Fibroblast of lung (primary cell): Measurements from ENCODE around the gene TCERG1L. TPM values are rescaled to one million over a fixed set of nuclear protein-coding genes. Genes with fewer than 3 reads are reported as not detected.

ENCODE experiments used
- DNase-seq, 2 donors: peaks; one replicate each; pipeline versions ENCODE4 v3.0.0 to v3.0.0-alpha.2; 2010; ENCODE audit warnings: low read depth in 2 of 2
- H2AFZ ChIP-seq: 2 replicates; pipeline ENCODE4 v1.5.1; 2012; ENCODE audit warnings: low read length, control low read depth, inconsistent platforms
- H3K27ac ChIP-seq: 2 replicates; pipeline ENCODE4 v1.5.1; 2011; ENCODE audit warnings: low read length, control low read depth; ENCODE audit not compliant: insufficient read depth
- H3K27me3 ChIP-seq: 2 replicates; pipeline ENCODE4 v1.5.1; 2011; ENCODE audit warnings: mild to moderate bottlenecking, low read length; ENCODE audit not compliant: control insufficient read depth, insufficient read depth
- H3K36me3 ChIP-seq: 2 replicates; pipeline ENCODE4 v1.5.1; 2011; ENCODE audit warnings: low read length; ENCODE audit not compliant: control insufficient read depth, insufficient read depth
- H3K4me1 ChIP-seq: 2 replicates; pipeline ENCODE4 v1.5.1; 2011; ENCODE audit warnings: low read length; ENCODE audit not compliant: control insufficient read depth, insufficient read depth; ENCODE audit errors: extremely low read depth
- H3K4me2 ChIP-seq: 2 replicates; pipeline ENCODE4 v1.5.1; 2011; ENCODE audit warnings: low read length, control low read depth; ENCODE audit not compliant: insufficient read depth; ENCODE audit errors: extremely low read depth
- H3K4me3 ChIP-seq, 4 experiments: fragments of 200-600 bp in 1 of 4; sonication (generic) in 1 of 4; replicated peaks in 1 of 4; 2 replicates each; pipeline ENCODE4 v1.5.1; 2011 to 2016; ENCODE audit warnings: low read length in 4 of 4, low read depth in 3 of 4, mild to moderate bottlenecking in 3 of 4, control low read depth in 2 of 4, inconsistent platforms in 1 of 4, mixed read lengths in 1 of 4; ENCODE audit not compliant: insufficient read depth in 1 of 4; ENCODE audit errors: control extremely low read depth in 1 of 4
- H3K79me2 ChIP-seq: 2 replicates; pipeline ENCODE4 v1.5.1; 2012; ENCODE audit warnings: mild to moderate bottlenecking, low read length, inconsistent platforms; ENCODE audit not compliant: control insufficient read depth, insufficient read depth
- H3K9ac ChIP-seq: 2 replicates; pipeline ENCODE4 v1.5.1; 2011; ENCODE audit warnings: mild to moderate bottlenecking, low read length, control low read depth; ENCODE audit not compliant: insufficient read depth
- H3K9me3 ChIP-seq: 2 replicates; pipeline ENCODE4 v1.5.1; 2012; ENCODE audit warnings: low read depth, low read length; ENCODE audit not compliant: control insufficient read depth, insufficient read depth
- H4K20me1 ChIP-seq: 2 replicates; pipeline ENCODE4 v1.5.1; 2011; ENCODE audit warnings: low read length; ENCODE audit not compliant: control insufficient read depth, insufficient read depth; ENCODE audit errors: extremely low read depth
- EZH2 ChIP-seq: IDR thresholded peaks from 2 replicates; pipeline ENCODE4 v1.5.1; 2012; ENCODE audit warnings: low read length, control low read depth, mild to moderate bottlenecking; ENCODE audit errors: missing control alignments
- polyA plus RNA-seq, 2 donors: library from polyadenylated mRNA; depleted of rRNA in 1 of 2; stranded (reverse) in 1 of 2; unstranded in 1 of 2; fragments of >200 nt; gene quantifications; 2 replicates each; pipeline ENCODE4 v1.2.1, GENCODE V29; 2011 to 2012; ENCODE audit warnings: missing spikeins in 1 of 2
- total RNA-seq: library from RNA; depleted of rRNA; stranded (reverse); fragments of >200 nt; gene quantifications from 2 replicates; pipeline ENCODE4 v1.2.1, GENCODE V29; 2014
- TF ChIP-seq, protein P1 (sequence below), 2 donors: IDR thresholded peaks in 1 of 2; conservative IDR thresholded peaks in 1 of 2; 1 replicate in 1 of 2; 2 replicates in 1 of 2; pipeline ENCODE4 v1.5.1; 2011 to 2012; ENCODE audit warnings: low read length in 2 of 2, control low read depth in 1 of 2, inconsistent platforms in 1 of 2, low read depth in 1 of 2, mild to moderate bottlenecking in 1 of 2

The TCERG1L gene
- total and polyA plus RNA-seq, 2 donors (not counting 1 experiment from before 2014, with no cell fraction given) = 0.02 TPM; not detected in 1

DNA sequence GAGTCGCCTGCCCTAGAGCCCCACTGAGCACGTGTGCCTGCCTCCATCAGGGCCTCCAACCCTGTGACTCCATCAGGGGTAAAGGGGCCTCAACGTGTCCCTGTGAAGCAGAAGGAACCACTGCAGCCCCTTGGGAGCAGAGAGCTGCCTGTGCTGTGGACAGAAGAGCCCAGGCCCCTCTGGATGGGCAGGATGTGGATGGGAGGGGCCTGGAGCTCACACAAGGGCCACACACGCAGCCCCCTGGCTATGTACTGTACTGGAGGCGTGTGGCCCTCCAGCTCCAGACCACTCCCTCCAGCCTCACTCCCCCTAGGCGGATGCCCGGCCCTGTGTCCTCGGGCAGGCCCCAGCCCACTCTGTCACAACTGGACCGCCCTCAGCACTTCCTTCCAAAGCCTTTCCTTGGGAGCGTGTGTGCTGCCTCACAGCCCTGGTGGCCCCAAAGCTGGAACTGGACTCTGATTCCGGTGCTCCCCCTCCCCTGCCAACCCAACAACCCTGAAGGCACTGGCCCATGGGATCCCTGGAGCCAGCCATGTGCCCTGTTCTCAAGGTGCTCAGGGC lies 238.0 kb downstream of the TCERG1L start:
- Histone ChIP-seq H3K79me2 (no peaks in the 10 kb centered on the region), H2AFZ (no peak overlapping the region), H4K20me1 (no peaks in the 10 kb centered on the region), H3K4me1 (no peaks in the 10 kb centered on the region), H3K36me3 (no peaks in the 10 kb centered on the region), H3K27ac (no peak overlapping the region), H3K4me3 (no peak overlapping the region), H3K4me2 (no peak overlapping the region), H3K27me3 (no peaks in the 10 kb centered on the region), H3K9ac (no peak overlapping the region), H3K9me3 (peaks cover 6% of the 10 kb centered on the region)
- DNase-seq = no peak
- TF ChIP-seq, protein P1, sequence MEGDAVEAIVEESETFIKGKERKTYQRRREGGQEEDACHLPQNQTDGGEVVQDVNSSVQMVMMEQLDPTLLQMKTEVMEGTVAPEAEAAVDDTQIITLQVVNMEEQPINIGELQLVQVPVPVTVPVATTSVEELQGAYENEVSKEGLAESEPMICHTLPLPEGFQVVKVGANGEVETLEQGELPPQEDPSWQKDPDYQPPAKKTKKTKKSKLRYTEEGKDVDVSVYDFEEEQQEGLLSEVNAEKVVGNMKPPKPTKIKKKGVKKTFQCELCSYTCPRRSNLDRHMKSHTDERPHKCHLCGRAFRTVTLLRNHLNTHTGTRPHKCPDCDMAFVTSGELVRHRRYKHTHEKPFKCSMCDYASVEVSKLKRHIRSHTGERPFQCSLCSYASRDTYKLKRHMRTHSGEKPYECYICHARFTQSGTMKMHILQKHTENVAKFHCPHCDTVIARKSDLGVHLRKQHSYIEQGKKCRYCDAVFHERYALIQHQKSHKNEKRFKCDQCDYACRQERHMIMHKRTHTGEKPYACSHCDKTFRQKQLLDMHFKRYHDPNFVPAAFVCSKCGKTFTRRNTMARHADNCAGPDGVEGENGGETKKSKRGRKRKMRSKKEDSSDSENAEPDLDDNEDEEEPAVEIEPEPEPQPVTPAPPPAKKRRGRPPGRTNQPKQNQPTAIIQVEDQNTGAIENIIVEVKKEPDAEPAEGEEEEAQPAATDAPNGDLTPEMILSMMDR (conservative IDR thresholded peaks at IDR 0.05 in 1 of 2, IDR thresholded peaks at IDR 0.05 in 1 of 2; ENCODE audit: low read depth in 1 of 2, low read length in 2 of 2) = no peak
- TF ChIP-seq EZH2 = no peak

DNA sequence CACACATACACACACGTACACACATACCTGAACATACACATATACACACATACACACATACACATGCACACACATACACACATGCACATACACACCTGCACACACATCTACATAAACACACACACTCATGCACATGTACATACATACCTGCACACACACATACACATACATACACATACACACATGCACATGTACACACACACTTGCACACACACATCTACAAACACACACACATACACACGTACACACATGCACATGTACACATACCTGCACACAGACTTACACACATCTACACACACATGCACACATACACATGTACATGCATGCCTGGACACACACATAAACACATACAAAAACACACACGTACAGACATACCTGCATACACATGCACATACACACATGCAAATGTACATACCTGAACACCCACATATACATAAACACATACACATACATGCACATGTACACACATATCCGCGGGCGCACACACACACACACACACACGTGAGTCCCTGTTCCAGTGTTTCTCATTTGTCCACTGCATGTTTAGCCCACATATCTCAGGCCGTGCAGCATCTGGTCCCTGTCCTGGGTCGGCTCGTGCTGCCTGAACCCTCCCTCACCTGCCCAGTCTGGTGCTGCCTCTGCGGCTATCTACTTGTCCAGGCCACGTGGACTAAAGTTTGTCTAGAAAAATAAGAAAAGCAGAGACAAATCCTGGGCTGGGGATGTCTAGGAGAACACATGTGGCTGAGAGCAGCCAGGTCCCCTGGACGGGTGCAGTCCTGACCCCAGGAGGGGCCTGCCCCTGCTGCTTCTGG lies 238.7 kb downstream of the TCERG1L start:
- Histone ChIP-seq H2AFZ (no peak overlapping the region), H4K20me1 (no peaks in the 10 kb centered on the region), H3K9ac (no peak overlapping the region), H3K4me2 (no peak overlapping the region), H3K27me3 (no peaks in the 10 kb centered on the region), H3K4me1 (no peaks in the 10 kb centered on the region), H3K36me3 (no peaks in the 10 kb centered on the region), H3K27ac (no peak overlapping the region), H3K4me3 (no peak overlapping the region), H3K79me2 (no peaks in the 10 kb centered on the region), H3K9me3 (peaks cover 6% of the 10 kb centered on the region)
- TF ChIP-seq, protein P1 (conservative IDR thresholded peaks at IDR 0.05 in 1 of 2, IDR thresholded peaks at IDR 0.05 in 1 of 2; ENCODE audit: low read depth in 1 of 2, low read length in 2 of 2) = no peak
- no peak for TF ChIP-seq EZH2
- no peak for DNase-seq

DNA sequence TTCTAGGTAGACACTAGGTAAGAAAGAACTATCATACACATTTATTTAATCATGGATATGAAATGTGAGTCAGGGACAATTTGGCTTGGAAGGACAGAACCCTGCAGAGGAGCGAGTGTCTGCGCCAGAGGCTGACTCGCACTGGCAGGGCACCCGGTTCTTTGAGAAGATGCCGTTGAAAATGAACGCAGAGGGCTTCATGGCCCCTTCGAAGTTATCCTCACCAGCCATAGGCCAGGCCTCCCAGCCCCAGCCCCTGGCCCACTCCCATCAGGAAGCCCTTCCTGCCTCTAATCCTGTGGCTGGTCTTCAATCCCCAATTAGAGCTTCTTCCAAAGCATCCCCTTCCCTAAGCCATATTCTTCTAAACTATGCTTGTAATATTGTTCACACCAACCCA lies 239.8 kb downstream of the TCERG1L start:
- no peak overlapping the region for H3K27ac ChIP-seq
- no peak for DNase-seq
- peaks cover 6% of the 10 kb centered on the region for H3K9me3 ChIP-seq
- no peak overlapping the region for H3K4me2 ChIP-seq
- no peaks in the 10 kb centered on the region for H3K36me3 ChIP-seq
- no peaks in the 10 kb centered on the region for H4K20me1 ChIP-seq
- no peaks in the 10 kb centered on the region for H3K27me3 ChIP-seq
- H3K79me2 ChIP-seq = no peaks in the 10 kb centered on the region
- no peak overlapping the region for H2AFZ ChIP-seq
- H3K4me1 ChIP-seq = no peaks in the 10 kb centered on the region
- TF ChIP-seq, protein P1 (conservative IDR thresholded peaks at IDR 0.05 in 1 of 2, IDR thresholded peaks at IDR 0.05 in 1 of 2; ENCODE audit: low read depth in 1 of 2, low read length in 2 of 2) = no peak
- no peak for TF ChIP-seq EZH2
- no peak overlapping the region for H3K4me3 ChIP-seq
- H3K9ac ChIP-seq = no peak overlapping the region
